GM19372 (cell line): ENCODE results near the gene ATG9B.

ENCODE experiments used
- ATAC-seq: cut with Tn5 transposase; IDR thresholded peaks from one replicate; pipeline ENCODE4 v1.9.1; 2021; ENCODE audit warnings: mild to moderate bottlenecking, low read depth, moderate library complexity; ENCODE audit not compliant: unreplicated experiment

ATG9B gene

GRCh38 chr7:151024435-151025056 lies at the start of gene ATG9B:
Gene ATG9B, minus strand, starts transcription at chr7:151024494. Its CDS starts 71 bp downstream, at chr7:151024423.
- ATAC-seq, result no peak

- ATAC-seq, result no peak
These were observed 49.7 kb upstream of the ATG9B start for GRCh38 chr7:151073990-151074389.

- ATAC-seq, result no peak
These were observed 47.0 kb upstream of the ATG9B start for GRCh38 chr7:151071032-151071866.

- no peak for ATAC-seq
These were observed 46.3 kb upstream of the ATG9B start for GRCh38 chr7:151070574-151070960.

GRCh38 chr7:151069841-151070573 lies 45.7 kb upstream of the ATG9B start:
- ATAC-seq, result no peak

GRCh38 chr7:151068069-151068773 lies 43.9 kb upstream of the ATG9B start:
- no peak for ATAC-seq

GRCh38 chr7:151066273-151066974 lies 42.1 kb upstream of the ATG9B start:
- no peak for ATAC-seq

- no peak for ATAC-seq
These were observed 41.2 kb upstream of the ATG9B start for GRCh38 chr7:151065516-151065915.

- ATAC-seq, result no peak
These were observed 40.7 kb upstream of the ATG9B start for GRCh38 chr7:151064993-151065392.

- ATAC-seq, result no peak
These were observed 40.2 kb upstream of the ATG9B start for GRCh38 chr7:151064454-151064853.

GRCh38 chr7:151063212-151063561 lies 38.9 kb upstream of the ATG9B start:
- ATAC-seq, result no peak

GRCh38 chr7:151062399-151063211 lies 38.3 kb upstream of the ATG9B start:
- ATAC-seq, result no peak

GRCh38 chr7:151062111-151062398 lies 37.8 kb upstream of the ATG9B start:
- ATAC-seq, result no peak

GRCh38 chr7:151061213-151062110 lies 37.2 kb upstream of the ATG9B start:
- no peak for ATAC-seq

GRCh38 chr7:151060416-151061212 lies 36.3 kb upstream of the ATG9B start:
- ATAC-seq, result no peak

- no peak for ATAC-seq
These were observed 35.8 kb upstream of the ATG9B start for GRCh38 chr7:151060113-151060415.

- ATAC-seq, result no peak
These were observed 35.2 kb upstream of the ATG9B start, which contains the start of gene SLC4A2 for GRCh38 chr7:151059367-151060112. Gene SLC4A2, plus strand, starts transcription at chr7:151059589. Its CDS starts 2,399 bp downstream, at chr7:151061988.
